GM12872 (cell line): Measurements from ENCODE around the gene NFIB.

ENCODE experiments used
- CTCF ChIP-seq: IDR thresholded peaks from 3 replicates; pipeline ENCODE4 v1.5.1; 2011; ENCODE audit warnings: low read depth, mild to moderate bottlenecking, low read length, moderate library complexity; ENCODE audit not compliant: insufficient read depth

NFIB gene

DNA sequence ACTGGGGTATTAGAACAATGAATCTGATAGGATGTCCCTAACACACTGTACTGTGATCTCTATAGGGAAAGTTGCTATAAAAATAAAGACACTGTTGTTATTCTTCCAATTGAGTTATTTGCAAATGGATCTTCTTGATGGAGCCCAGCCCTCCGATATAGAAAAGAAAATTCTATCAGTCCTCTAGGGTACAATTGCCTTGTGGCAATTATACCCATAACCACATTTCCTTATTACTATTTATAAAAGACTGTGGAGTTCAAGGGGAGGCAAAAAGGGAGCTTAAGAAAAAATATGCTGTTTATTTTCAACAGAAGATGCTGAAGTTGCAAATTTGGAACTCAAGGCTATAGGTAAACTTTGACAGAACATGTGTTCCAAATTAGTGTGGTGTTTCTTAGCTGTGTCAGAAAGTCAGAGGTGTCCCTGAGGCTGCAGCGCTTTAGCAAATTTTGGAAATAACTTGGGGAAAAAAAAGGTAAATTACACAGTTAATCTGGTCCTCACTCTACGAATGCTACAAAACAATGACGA, 116.5 kb downstream of the NFIB start:
- no peak for TF ChIP-seq CTCF

DNA sequence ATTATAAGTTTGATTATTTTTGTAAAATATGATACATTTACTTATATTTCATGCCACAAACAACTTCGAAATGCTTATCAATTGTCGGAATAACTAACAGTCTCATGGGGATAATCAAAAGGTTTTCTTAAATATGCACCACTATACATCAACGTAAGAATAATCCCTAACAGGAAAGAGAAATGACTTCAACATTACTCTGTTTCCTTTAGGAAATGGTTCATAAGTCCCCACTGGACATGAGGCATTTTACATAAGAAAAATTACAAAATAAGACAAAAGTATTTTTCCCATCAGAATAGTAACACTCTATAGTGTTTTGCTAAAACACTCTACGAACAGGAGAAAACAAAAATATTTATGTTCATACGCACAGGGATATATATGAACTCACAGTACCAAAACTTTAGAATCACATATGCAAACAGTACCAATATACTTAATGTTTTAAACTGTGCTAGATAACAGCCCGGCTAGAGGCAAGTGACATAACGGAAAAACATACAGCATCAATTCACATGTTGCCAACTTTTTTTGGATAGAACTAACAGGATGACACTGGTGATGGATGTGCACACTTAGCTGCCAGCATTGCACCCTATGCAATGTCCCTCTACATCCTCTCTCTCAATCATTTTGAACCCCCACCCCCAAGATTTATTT, 120.5 kb downstream of the NFIB start:
- TF ChIP-seq CTCF, result no peak

- no peak for TF ChIP-seq CTCF
Measured at GRCh38 chr9:14192556-14192955, 121.4 kb downstream of the NFIB start.

DNA sequence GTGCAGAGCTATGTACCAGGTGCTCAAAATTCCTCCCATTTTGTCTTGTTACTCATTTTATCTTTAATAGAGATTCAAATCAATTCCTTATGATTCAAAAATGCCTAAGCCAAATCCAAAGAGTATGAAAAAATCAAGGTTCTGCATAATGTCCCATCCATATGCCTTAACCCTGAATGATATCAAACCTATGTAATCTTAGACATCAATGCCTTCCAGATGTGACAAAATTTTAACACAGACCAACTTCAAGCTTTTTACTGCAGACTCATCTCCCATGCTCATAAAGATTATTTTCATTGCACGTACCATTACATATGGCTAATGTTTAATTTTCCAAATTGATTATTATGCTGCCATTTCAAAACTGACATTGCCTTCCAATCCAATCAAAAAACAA, 122.4 kb downstream of the NFIB start:
- TF ChIP-seq CTCF, result no peak

DNA sequence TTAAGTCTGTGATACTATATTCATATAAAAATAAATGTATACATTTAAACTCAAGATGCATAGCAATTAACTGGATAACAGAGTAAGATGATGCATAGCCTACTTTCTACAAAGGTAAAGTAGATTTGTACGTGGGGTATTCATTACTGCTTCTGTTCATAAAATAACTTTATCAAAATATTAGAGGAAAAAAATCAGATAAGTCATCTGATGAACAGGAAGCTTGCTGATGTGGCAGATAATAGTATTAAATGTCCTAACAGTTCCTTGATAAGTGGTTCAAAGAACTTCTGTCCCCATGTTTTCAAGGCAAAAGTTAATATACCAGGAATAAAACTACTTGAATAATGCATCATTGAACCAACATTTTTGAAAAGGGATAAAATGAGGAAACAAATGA, 123.7 kb downstream of the NFIB start:
- no peak for TF ChIP-seq CTCF

- TF ChIP-seq CTCF, result no peak
Measured at GRCh38 chr9:14189578-14189977, 124.4 kb downstream of the NFIB start.

DNA sequence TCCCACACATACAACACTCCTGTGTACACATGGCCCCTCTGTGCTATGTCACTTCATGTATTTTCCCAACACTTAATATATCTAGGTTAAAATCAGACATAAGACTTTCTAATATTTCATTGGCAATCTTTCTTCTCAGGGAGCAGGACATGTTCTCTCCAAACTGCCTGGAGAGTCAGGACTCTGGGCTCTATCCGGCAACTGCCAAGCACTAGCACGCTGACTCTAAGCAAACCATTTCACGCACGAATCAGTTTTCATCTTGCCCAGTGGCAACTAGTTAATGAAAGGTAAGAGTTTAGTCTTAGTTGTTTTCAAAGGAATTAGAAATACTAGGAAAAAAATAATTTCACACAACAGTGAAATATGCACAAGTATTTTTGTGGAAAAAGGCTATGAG, 124.8 kb downstream of the NFIB start:
- no peak for TF ChIP-seq CTCF
